H9 (cell line): ENCODE data around the gene TMCO4. TPM values are rescaled to one million over a fixed set of nuclear protein-coding genes. Genes with fewer than 3 reads are reported as not detected.

ENCODE experiments used
- DNase-seq: peaks from one replicate; pipeline ENCODE4 v3.0.0-alpha.2; 2017
- H2AFZ ChIP-seq: one replicate; pipeline ENCODE4 v1.6.1; 2013; ENCODE audit warnings: mild to moderate bottlenecking, low read length, control low read depth, moderate library complexity
- H2AK5ac ChIP-seq: 2 replicates; pipeline ENCODE4 v1.6.1; 2013; ENCODE audit warnings: low read length, control low read depth, mixed read lengths; ENCODE audit not compliant: insufficient read length
- H2BK120ac ChIP-seq: one replicate; pipeline ENCODE4 v1.6.1; 2013; ENCODE audit warnings: low read depth, mild to moderate bottlenecking, low read length, control low read depth, inconsistent platforms; ENCODE audit not compliant: poor library complexity, severe bottlenecking
- H2BK12ac ChIP-seq: 2 replicates; pipeline ENCODE4 v1.6.1; 2013; ENCODE audit warnings: low read length, control low read depth, mixed read lengths, low read depth; ENCODE audit not compliant: insufficient read length
- H2BK15ac ChIP-seq: 2 replicates; pipeline ENCODE4 v1.6.1; 2013; ENCODE audit warnings: low read depth, low read length, control low read depth
- H2BK20ac ChIP-seq: one replicate; pipeline ENCODE4 v1.6.1; 2013; ENCODE audit warnings: low read depth, mild to moderate bottlenecking, low read length, control low read depth, inconsistent platforms; ENCODE audit not compliant: poor library complexity, severe bottlenecking
- H2BK5ac ChIP-seq: 2 replicates; pipeline ENCODE4 v1.6.1; 2013; ENCODE audit warnings: low read length, control low read depth, mixed read lengths; ENCODE audit not compliant: insufficient read length
- H3K14ac ChIP-seq: 2 replicates; pipeline ENCODE4 v1.6.1; 2013; ENCODE audit warnings: low read length, control low read depth; ENCODE audit not compliant: insufficient read depth
- H3K18ac ChIP-seq: 2 replicates; pipeline ENCODE4 v1.6.1; 2013; ENCODE audit warnings: low read depth, mild to moderate bottlenecking, mixed read lengths, low read length, control low read depth; ENCODE audit not compliant: insufficient read length
- H3K23ac ChIP-seq: 2 replicates; pipeline ENCODE4 v1.6.1; 2013; ENCODE audit warnings: low read length, control low read depth, mixed read lengths, low read depth; ENCODE audit not compliant: insufficient read length
- H3K23me2 ChIP-seq: 2 replicates; pipeline ENCODE4 v1.6.1; 2013; ENCODE audit warnings: low read depth, mild to moderate bottlenecking, mixed read lengths, low read length, control low read depth; ENCODE audit not compliant: insufficient read length, poor library complexity, severe bottlenecking
- H3K27ac ChIP-seq: 2 replicates; pipeline ENCODE4 v1.5.1; 2013; ENCODE audit warnings: low read length, control low read depth, mixed read lengths, low read depth; ENCODE audit not compliant: insufficient read length
- H3K27me3 ChIP-seq: 2 replicates; pipeline ENCODE4 v1.6.1; 2013; ENCODE audit warnings: low read length, control low read depth, inconsistent platforms; ENCODE audit not compliant: insufficient read depth
- H3K4ac ChIP-seq: 2 replicates; pipeline ENCODE4 v1.6.1; 2013; ENCODE audit warnings: low read depth, mild to moderate bottlenecking, control low read depth, inconsistent platforms, low read length, moderate library complexity
- H3K4me1 ChIP-seq: 2 replicates; pipeline ENCODE4 v1.6.1; 2013; ENCODE audit warnings: low read length, control low read depth, inconsistent platforms; ENCODE audit not compliant: insufficient read depth
- H3K4me2 ChIP-seq: 2 replicates; pipeline ENCODE4 v1.6.1; 2013; ENCODE audit warnings: low read length, control low read depth, mixed read lengths; ENCODE audit not compliant: insufficient read length, insufficient read depth
- H3K56ac ChIP-seq: 2 replicates; pipeline ENCODE4 v1.6.1; 2013; ENCODE audit warnings: low read depth, mild to moderate bottlenecking, mixed read lengths, low read length, control low read depth; ENCODE audit not compliant: insufficient read length
- H3K79me1 ChIP-seq: 2 replicates; pipeline ENCODE4 v1.6.1; 2013; ENCODE audit warnings: low read depth, mild to moderate bottlenecking, moderate library complexity, low read length, control low read depth, inconsistent platforms; ENCODE audit not compliant: insufficient read depth, poor library complexity, severe bottlenecking
- H3K79me2 ChIP-seq: 2 replicates; pipeline ENCODE4 v1.6.1; 2013; ENCODE audit warnings: low read length, control low read depth, inconsistent platforms; ENCODE audit not compliant: insufficient read depth
- H3K9ac ChIP-seq: 2 replicates; pipeline ENCODE4 v1.6.1; 2013; ENCODE audit warnings: low read length, control low read depth, mixed read lengths; ENCODE audit not compliant: insufficient read length; ENCODE audit errors: extremely low read depth
- H3K9me3 ChIP-seq: one replicate; pipeline ENCODE4 v1.6.1; 2013; ENCODE audit warnings: low read depth, low read length, inconsistent platforms; ENCODE audit not compliant: control insufficient read depth
- H3T11ph ChIP-seq: one replicate; pipeline ENCODE4 v1.6.1; 2013; ENCODE audit warnings: mild to moderate bottlenecking, low read length, control low read depth, inconsistent platforms
- H4K20me1 ChIP-seq: one replicate; pipeline ENCODE4 v1.6.1; 2013; ENCODE audit not compliant: control insufficient read depth, insufficient read length, insufficient read depth
- H4K5ac ChIP-seq: 2 replicates; pipeline ENCODE4 v1.6.1; 2013; ENCODE audit warnings: low read depth, mild to moderate bottlenecking, mixed read lengths, low read length, control low read depth; ENCODE audit not compliant: insufficient read length
- H4K8ac ChIP-seq: replicated peaks from 2 replicates; pipeline ENCODE4 v1.6.1; 2013; ENCODE audit warnings: low read length, control low read depth, mixed read lengths, low read depth; ENCODE audit not compliant: insufficient read length
- H4K91ac ChIP-seq: 2 replicates; pipeline ENCODE4 v1.6.1; 2013; ENCODE audit warnings: low read depth, mild to moderate bottlenecking, moderate library complexity, mixed read lengths, low read length, control low read depth; ENCODE audit not compliant: insufficient read length
- H3K27ac Mint-ChIP-seq, 3 experiments: 2 replicates in 2 of 3; 3 replicates in 1 of 3; pipeline ENCODE4 v1.8.0; 2020 to 2021; ENCODE audit warnings: mixed read lengths in 3 of 3, mild to moderate bottlenecking in 1 of 3, moderate library complexity in 1 of 3
- H3K27me3 Mint-ChIP-seq: 2 replicates; pipeline ENCODE4 v1.8.0; 2021; ENCODE audit warnings: low read depth, mild to moderate bottlenecking, moderate library complexity, mixed read lengths
- H3K36me3 Mint-ChIP-seq, 3 experiments: 2 replicates in 2 of 3; 3 replicates in 1 of 3; pipeline ENCODE4 v1.8.0; 2020 to 2021; ENCODE audit warnings: low read depth in 3 of 3, mixed read lengths in 3 of 3; ENCODE audit not compliant: insufficient read depth in 1 of 3
- H3K4me1 Mint-ChIP-seq, 2 experiments: 2 replicates each; pipeline ENCODE4 v1.8.0; 2020; ENCODE audit warnings: mixed read lengths in 2 of 2
- H3K4me3 Mint-ChIP-seq, 2 experiments: 2 replicates in 1 of 2; 3 replicates in 1 of 2; pipeline ENCODE4 v1.8.0; 2020 to 2021; ENCODE audit warnings: mild to moderate bottlenecking in 2 of 2, mixed read lengths in 2 of 2, moderate library complexity in 1 of 2
- H3K9me3 Mint-ChIP-seq, 2 experiments: 2 replicates in 1 of 2; 3 replicates in 1 of 2; pipeline ENCODE4 v1.8.0; 2020; ENCODE audit warnings: mild to moderate bottlenecking in 2 of 2, mixed read lengths in 2 of 2, moderate library complexity in 1 of 2
- WGBS: extraction: QIAGEN DNeasy Blood & Tissue Kit; methylation state at CpG from one replicate; pipeline ENCODE4 v1.1.7; 2013; ENCODE audit warnings: missing lambda C conversion rate, low lambda C conversion rate, mixed read lengths; ENCODE audit not compliant: insufficient read length; ENCODE audit errors: extremely low coverage; 5-methylcytosine and 5-hydroxymethylcytosine counted together
- total RNA-seq: library from RNA; stranded (reverse); gene quantifications from 2 replicates; pipeline ENCODE4 v1.2.1, GENCODE V29; 2021
- TF ChIP-seq, protein P1 (sequence below): fragments of 200-600 bp; sonication (generic); conservative IDR thresholded peaks from 3 replicates; pipeline ENCODE4 v1.8.0; 2021; ENCODE audit warnings: antibody characterized with exemption, mild to moderate bottlenecking

Gene TMCO4
- total RNA-seq, 1 experiment from 2014 or later = 4.0 TPM

GRCh38 chr1:19650416-19651140, 149.1 kb downstream of the TMCO4 start:
- H3K4me2 ChIP-seq = no peak overlapping the region
- H3K4me1 Mint-ChIP-seq = peaks cover 14 to 19% of the 10 kb centered on the region in 2 experiments
- no CpG with 5 or more reads among the region's 12 CpGs for WGBS

More at GRCh38 chr1:19650416-19651140, 149.1 kb downstream of the TMCO4 start:
- Histone ChIP-seq H3K18ac (no peak overlapping the region), H3K79me1 (no peaks in the 10 kb centered on the region), H4K8ac (no peak overlapping the region), H2BK15ac (no peak overlapping the region), H3K9me3 (no peaks in the 10 kb centered on the region), H3K23me2 (peaks cover 4% of the 10 kb centered on the region), H2BK5ac (no peak overlapping the region), H3K23ac (no peak overlapping the region), H3K9ac (no peak overlapping the region), H3K56ac (no peak overlapping the region), H3K27ac (no peak overlapping the region), H3K4me1 (no peaks in the 10 kb centered on the region), H2AFZ (no peak overlapping the region), H3T11ph (no peak overlapping the region), H4K91ac (no peak overlapping the region), H3K4ac (no peak overlapping the region), H3K27me3 (no peaks in the 10 kb centered on the region; the same call in 1 of the 2 replicates), H3K14ac (no peak overlapping the region), H2BK120ac (no peak overlapping the region), H2BK20ac (no peak overlapping the region), H4K5ac (no peak overlapping the region), H2AK5ac (no peak overlapping the region), H3K79me2 (no peaks in the 10 kb centered on the region), H2BK12ac (no peak overlapping the region), H4K20me1 (no peaks in the 10 kb centered on the region)
- H3K4me3 Mint-ChIP-seq = no peak overlapping the region
- DNase-seq = no peak
- no peak overlapping the region for H3K27ac Mint-ChIP-seq
- no peaks in the 10 kb centered on the region; a peak in 1 of 7 replicates for H3K36me3 Mint-ChIP-seq
- no peaks in the 10 kb centered on the region; a peak in 1 of 5 replicates for H3K9me3 Mint-ChIP-seq
- H3K27me3 Mint-ChIP-seq = peaks cover 15% of the 10 kb centered on the region
- TF ChIP-seq, protein P1, sequence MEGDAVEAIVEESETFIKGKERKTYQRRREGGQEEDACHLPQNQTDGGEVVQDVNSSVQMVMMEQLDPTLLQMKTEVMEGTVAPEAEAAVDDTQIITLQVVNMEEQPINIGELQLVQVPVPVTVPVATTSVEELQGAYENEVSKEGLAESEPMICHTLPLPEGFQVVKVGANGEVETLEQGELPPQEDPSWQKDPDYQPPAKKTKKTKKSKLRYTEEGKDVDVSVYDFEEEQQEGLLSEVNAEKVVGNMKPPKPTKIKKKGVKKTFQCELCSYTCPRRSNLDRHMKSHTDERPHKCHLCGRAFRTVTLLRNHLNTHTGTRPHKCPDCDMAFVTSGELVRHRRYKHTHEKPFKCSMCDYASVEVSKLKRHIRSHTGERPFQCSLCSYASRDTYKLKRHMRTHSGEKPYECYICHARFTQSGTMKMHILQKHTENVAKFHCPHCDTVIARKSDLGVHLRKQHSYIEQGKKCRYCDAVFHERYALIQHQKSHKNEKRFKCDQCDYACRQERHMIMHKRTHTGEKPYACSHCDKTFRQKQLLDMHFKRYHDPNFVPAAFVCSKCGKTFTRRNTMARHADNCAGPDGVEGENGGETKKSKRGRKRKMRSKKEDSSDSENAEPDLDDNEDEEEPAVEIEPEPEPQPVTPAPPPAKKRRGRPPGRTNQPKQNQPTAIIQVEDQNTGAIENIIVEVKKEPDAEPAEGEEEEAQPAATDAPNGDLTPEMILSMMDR = no peak
